Peyer's patch (tissue), 4 donors: ENCODE results near the gene MAGEA10. TPM values are rescaled to one million over a fixed set of nuclear protein-coding genes. Genes with fewer than 3 reads are reported as not detected.

ENCODE experiments used
- DNase-seq, 3 donors: peaks; one replicate each; pipeline ENCODE4 v3.0.0-alpha.2; 2017 to 2019
- H3K27ac ChIP-seq, 4 donors: fragments of 200-600 bp; sonication (generic); one replicate each; pipeline ENCODE4 v1.5.1; 2016 to 2019
- H3K27me3 ChIP-seq, 2 donors: fragments of 200-600 bp; sonication (generic); one replicate each; pipeline ENCODE4 v1.5.1; 2019
- H3K36me3 ChIP-seq, 3 donors: fragments of 200-600 bp; sonication (generic); one replicate each; pipeline ENCODE4 v1.5.1; 2016 to 2019
- H3K4me1 ChIP-seq, 4 donors: fragments of 200-600 bp; sonication (generic); one replicate each; pipeline ENCODE4 v1.5.1; 2016 to 2019
- H3K4me3 ChIP-seq, 4 donors: fragments of 200-600 bp; sonication (generic); 1 replicate in 3 of 4; 2 replicates in 1 of 4; pipeline ENCODE4 v1.5.1; 2016 to 2019; ENCODE audit warnings: mild to moderate bottlenecking in 1 of 4
- H3K9me3 ChIP-seq, 4 donors: fragments of 200-600 bp; sonication (generic); one replicate each; pipeline ENCODE4 v1.5.1; 2016 to 2019; ENCODE audit warnings: mild to moderate bottlenecking in 1 of 4
- CTCF ChIP-seq, 6 experiments: fragments of 450-650 bp in 4 of 6; fragments of 200-600 bp in 2 of 6; sonication (generic) in 1 of 6; IDR thresholded peaks; one replicate each; pipeline ENCODE4 v1.5.1; 2017 to 2019; ENCODE audit warnings: antibody characterized with exemption in 6 of 6, mild to moderate bottlenecking in 3 of 6, moderate library complexity in 1 of 6
- POLR2A ChIP-seq, 2 donors: fragments of 450-650 bp; IDR thresholded peaks; one replicate each; pipeline ENCODE4 v1.5.1; 2017; ENCODE audit warnings: antibody characterized with exemption in 2 of 2, mild to moderate bottlenecking in 2 of 2, moderate library complexity in 2 of 2
- total RNA-seq, 4 donors: library from RNA; depleted of rRNA; stranded (reverse); fragments of >200 nt; gene quantifications; one replicate each; pipeline ENCODE4 v1.1.0, GENCODE V29; 2016

Gene MAGEA10
- total RNA-seq, 4 donors from 2014 or later, result not detected

GRCh38 chrX:152117305-152117704 is 21.1 kb downstream of the MAGEA10 start:
- Histone ChIP-seq H3K27ac (no peak overlapping the region), H3K9me3 (no peaks in the 10 kb centered on the region), H3K27me3 (no peaks in the 10 kb centered on the region), H3K36me3 (no peaks in the 10 kb centered on the region), H3K4me1 (no peaks in the 10 kb centered on the region), H3K4me3 (no peak overlapping the region)
- no peak for TF ChIP-seq POLR2A (IDR thresholded peaks at IDR 0.05)
- TF ChIP-seq CTCF (IDR thresholded peaks at IDR 0.05), result no peak
- no peak for DNase-seq

- H3K9me3 ChIP-seq, result no peaks in the 10 kb centered on the region
- no peak overlapping the region for H3K27ac ChIP-seq
- no peaks in the 10 kb centered on the region for H3K4me1 ChIP-seq
- no peaks in the 10 kb centered on the region for H3K36me3 ChIP-seq
- no peak overlapping the region for H3K4me3 ChIP-seq
- TF ChIP-seq CTCF (IDR thresholded peaks at IDR 0.05), result no peak
- no peak for TF ChIP-seq POLR2A (IDR thresholded peaks at IDR 0.05)
- no peaks in the 10 kb centered on the region for H3K27me3 ChIP-seq
- no peak for DNase-seq
Measured at GRCh38 chrX:152108527-152108926, 29.9 kb downstream of the MAGEA10 start.

GRCh38 chrX:152103866-152104265 is 34.5 kb downstream of the MAGEA10 start:
- no peak overlapping the region for H3K4me3 ChIP-seq
- H3K36me3 ChIP-seq, result no peaks in the 10 kb centered on the region
- H3K27ac ChIP-seq, result no peak overlapping the region
- no peak for DNase-seq
- no peaks in the 10 kb centered on the region for H3K27me3 ChIP-seq
- no peaks in the 10 kb centered on the region for H3K4me1 ChIP-seq
- no peaks in the 10 kb centered on the region for H3K9me3 ChIP-seq
- TF ChIP-seq POLR2A (IDR thresholded peaks at IDR 0.05), result no peak
- no peak for TF ChIP-seq CTCF (IDR thresholded peaks at IDR 0.05)

- no peaks in the 10 kb centered on the region for H3K4me1 ChIP-seq
- no peak for TF ChIP-seq POLR2A (IDR thresholded peaks at IDR 0.05)
- TF ChIP-seq CTCF (IDR thresholded peaks at IDR 0.05), result no peak
- no peak overlapping the region for H3K4me3 ChIP-seq
- no peaks in the 10 kb centered on the region for H3K9me3 ChIP-seq
- H3K27me3 ChIP-seq, result no peaks in the 10 kb centered on the region
- H3K27ac ChIP-seq, result no peak overlapping the region
- no peaks in the 10 kb centered on the region for H3K36me3 ChIP-seq
- DNase-seq, result no peak
Measured at GRCh38 chrX:152086141-152086540, 52.2 kb downstream of the MAGEA10 start.

Other genes with a start within 250 kb of the MAGEA10 start
- not detected for gene MAGEA4, start 225.7 kb downstream of the MAGEA10 start, total RNA-seq
- gene GABRE, start 163.9 kb downstream of the MAGEA10 start, total RNA-seq, result 100 to 1,000 TPM in 3 of 4 donors, 10 to 100 TPM in 1; 59.4 to 207 (median 126) TPM